ENCODE data around the gene SDE2.
A peak's percentile ranks its signal among the peaks of the same experiment; 100 is the strongest.
"Not testable (repeated sequence)": the region's sequence is repeated elsewhere in the genome, so short reads cannot be mapped to it uniquely, and the experiment has no call there.

SDE2 gene

GRCh38 chr1:225973158-225973557 lies 26.0 kb downstream of the SDE2 start:
- DNase-seq = no peak

GRCh38 chr1:225972344-225973152 lies 26.6 kb downstream of the SDE2 start:
- DNase-seq = no peak

- DNase-seq = not testable (repeated sequence)
Observed at GRCh38 chr1:225970592-225971157, 28.5 kb downstream of the SDE2 start.

- DNase-seq = not testable (repeated sequence)
Observed at GRCh38 chr1:225969751-225970150, 29.4 kb downstream of the SDE2 start.

- no peak for DNase-seq
Observed at GRCh38 chr1:225965231-225965630, 33.9 kb downstream of the SDE2 start.

GRCh38 chr1:225963735-225964530 lies 35.2 kb downstream of the SDE2 start:
- no peak for DNase-seq

- DNase-seq = peak; percentile 56
Observed at GRCh38 chr1:225962440-225962975, 36.6 kb downstream of the SDE2 start.

- DNase-seq = no peak
Observed at GRCh38 chr1:225961659-225962439, 37.3 kb downstream of the SDE2 start.

GRCh38 chr1:225958041-225958440 lies 41.1 kb downstream of the SDE2 start:
- no peak for DNase-seq

GRCh38 chr1:225954753-225955152 lies 44.4 kb downstream of the SDE2 start:
- DNase-seq = no peak

GRCh38 chr1:225953315-225953714 lies 45.8 kb downstream of the SDE2 start:
- no peak for DNase-seq

GRCh38 chr1:225950905-225951497 lies 48.1 kb downstream of the SDE2 start:
- no peak for DNase-seq

GRCh38 chr1:225949041-225949440 lies 50.1 kb downstream of the SDE2 start:
- no peak for DNase-seq

GRCh38 chr1:225946803-225947202 lies 52.3 kb downstream of the SDE2 start:
- DNase-seq = no peak

- no peak for DNase-seq
Observed at GRCh38 chr1:225946082-225946620, 53.0 kb downstream of the SDE2 start.

- DNase-seq = no peak
Observed at GRCh38 chr1:225945564-225945963, 53.6 kb downstream of the SDE2 start.

GRCh38 chr1:225944951-225945350 lies 54.2 kb downstream of the SDE2 start:
- no peak for DNase-seq

- DNase-seq = no peak
Observed at GRCh38 chr1:225944387-225944786, 54.8 kb downstream of the SDE2 start.

- no peak for DNase-seq
Observed at GRCh38 chr1:225943582-225943981, 55.6 kb downstream of the SDE2 start.

- DNase-seq = no peak
Observed at GRCh38 chr1:225942574-225942973, 56.6 kb downstream of the SDE2 start.

- no peak for DNase-seq
Observed at GRCh38 chr1:225941942-225942222, 57.3 kb downstream of the SDE2 start.
